Neural progenitor cell (in vitro differentiated cells): ENCODE measurements around the gene TEX12. TPM values are rescaled to one million over a fixed set of nuclear protein-coding genes. Genes with fewer than 3 reads are reported as not detected.

Source experiments
- DNase-seq: peaks from one replicate; pipeline ENCODE4 v3.0.0-alpha.2; 2016; ENCODE audit warnings: low spot score
- H2AFZ ChIP-seq: fragments of 200-600 bp; sonication (generic); replicated peaks from 2 replicates; pipeline ENCODE4 v1.6.1; 2016; ENCODE audit warnings: antibody characterized with exemption
- H3F3A ChIP-seq: fragments of 200-600 bp; sonication (generic); 2 replicates; pipeline ENCODE4 v1.6.1; 2016; ENCODE audit warnings: antibody characterized with exemption, low read depth
- H3K27ac ChIP-seq: fragments of 200-600 bp; sonication (generic); 2 replicates; pipeline ENCODE4 v1.5.1; 2016; ENCODE audit warnings: mild to moderate bottlenecking
- H3K27me3 ChIP-seq: fragments of 200-600 bp; sonication (generic); 2 replicates; pipeline ENCODE4 v1.6.1; 2016; ENCODE audit warnings: mild to moderate bottlenecking, moderate library complexity
- H3K36me3 ChIP-seq: fragments of 200-600 bp; sonication (generic); 2 replicates; pipeline ENCODE4 v1.5.1; 2016
- H3K4me1 ChIP-seq: fragments of 200-600 bp; sonication (generic); 2 replicates; pipeline ENCODE4 v1.6.1; 2016; ENCODE audit warnings: mixed run types
- H3K4me2 ChIP-seq: fragments of 200-600 bp; sonication (generic); 2 replicates; pipeline ENCODE4 v1.6.1; 2016
- H3K4me3 ChIP-seq: fragments of 200-600 bp; sonication (generic); 2 replicates; pipeline ENCODE4 v1.5.1; 2016
- H3K79me2 ChIP-seq: fragments of 200-600 bp; sonication (generic); 2 replicates; pipeline ENCODE4 v1.6.1; 2016; ENCODE audit warnings: low read depth
- H3K9ac ChIP-seq: fragments of 200-600 bp; sonication (generic); 2 replicates; pipeline ENCODE4 v1.6.1; 2016
- H3K9me3 ChIP-seq: fragments of 200-600 bp; sonication (generic); 2 replicates; pipeline ENCODE4 v1.5.1; 2016; ENCODE audit warnings: low read depth
- H4K20me1 ChIP-seq: fragments of 200-600 bp; sonication (generic); 2 replicates; pipeline ENCODE4 v1.6.1; 2016; ENCODE audit warnings: low read depth
- H3K27ac Mint-ChIP-seq: 3 replicates; pipeline ENCODE4 v1.8.0; 2021; ENCODE audit warnings: mixed read lengths
- H3K27me3 Mint-ChIP-seq: 2 replicates; pipeline ENCODE4 v1.8.0; 2022; ENCODE audit warnings: low read depth, mild to moderate bottlenecking, inconsistent platforms, moderate library complexity, mixed read lengths; ENCODE audit not compliant: insufficient read depth
- H3K36me3 Mint-ChIP-seq: 3 replicates; pipeline ENCODE4 v1.8.0; 2021; ENCODE audit warnings: mixed read lengths
- H3K4me1 Mint-ChIP-seq: 3 replicates; pipeline ENCODE4 v1.8.0; 2021; ENCODE audit warnings: mixed read lengths
- H3K4me3 Mint-ChIP-seq: 3 replicates; pipeline ENCODE4 v1.8.0; 2021; ENCODE audit warnings: mild to moderate bottlenecking, moderate library complexity, mixed read lengths
- H3K9me3 Mint-ChIP-seq: 3 replicates; pipeline ENCODE4 v1.8.0; 2020; ENCODE audit warnings: mixed read lengths
- EZH2 ChIP-seq: fragments of 200-600 bp; sonication (generic); IDR thresholded peaks from 2 replicates; pipeline ENCODE4 v1.6.1; 2017; ENCODE audit warnings: antibody characterized with exemption, mild to moderate bottlenecking, moderate library complexity
- EZH2phosphoT487 ChIP-seq: fragments of 200-600 bp; sonication (generic); IDR thresholded peaks from 2 replicates; pipeline ENCODE4 v1.6.1; 2017; ENCODE audit warnings: antibody characterized with exemption
- total RNA-seq: library from RNA; depleted of rRNA; stranded (reverse); fragments of >200 nt; gene quantifications from 2 replicates; pipeline ENCODE4 v1.2.3, GENCODE V29; 2015; ENCODE audit warnings: low replicate concordance
- TF ChIP-seq, protein P1 (sequence below): fragments of 200-600 bp; sonication (generic); IDR thresholded peaks from 2 replicates; pipeline ENCODE4 v1.5.1; 2017; ENCODE audit warnings: antibody characterized with exemption, mild to moderate bottlenecking

TEX12 gene
- total RNA-seq, 1 donor from 2014 or later = 0.51 TPM

DNA sequence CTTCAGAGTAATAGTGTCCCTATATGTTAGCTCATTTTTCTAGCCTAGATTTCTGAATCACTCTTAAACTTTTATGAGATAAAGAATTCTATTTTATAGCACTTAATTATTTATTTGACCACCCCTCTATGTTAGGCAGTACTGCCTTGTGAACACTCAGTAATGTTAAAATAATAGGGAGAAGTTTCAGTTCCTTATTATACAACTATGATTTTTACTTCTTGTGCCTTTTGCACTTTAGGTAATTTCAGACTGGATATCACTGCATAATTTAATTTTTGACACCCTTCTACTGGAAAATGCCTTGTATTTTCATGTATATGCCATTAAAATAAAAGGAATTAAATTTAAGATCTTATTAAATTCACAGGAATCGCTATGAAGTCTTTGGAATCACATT, 11.3 kb downstream of the TEX12 start:
- Histone ChIP-seq H3F3A (no peaks in the 10 kb centered on the region), H3K4me1 (no peaks in the 10 kb centered on the region), H3K36me3 (no peaks in the 10 kb centered on the region), H3K79me2 (no peaks in the 10 kb centered on the region), H3K9me3 (no peaks in the 10 kb centered on the region), H3K4me2 (no peak overlapping the region), H3K4me3 (no peak overlapping the region), H3K9ac (no peak overlapping the region), H2AFZ (no peak overlapping the region), H3K27me3 (peaks cover 42% of the 10 kb centered on the region), H4K20me1 (no peaks in the 10 kb centered on the region), H3K27ac (no peak overlapping the region)
- Mint-ChIP-seq H3K4me3 (no peak overlapping the region), H3K9me3 (peaks cover 4% of the 10 kb centered on the region), H3K27me3 (no peaks in the 10 kb centered on the region), H3K4me1 (peaks cover 10% of the 10 kb centered on the region), H3K27ac (no peak overlapping the region), H3K36me3 (no peaks in the 10 kb centered on the region)
- no peak for DNase-seq
- TF ChIP-seq, protein P1, sequence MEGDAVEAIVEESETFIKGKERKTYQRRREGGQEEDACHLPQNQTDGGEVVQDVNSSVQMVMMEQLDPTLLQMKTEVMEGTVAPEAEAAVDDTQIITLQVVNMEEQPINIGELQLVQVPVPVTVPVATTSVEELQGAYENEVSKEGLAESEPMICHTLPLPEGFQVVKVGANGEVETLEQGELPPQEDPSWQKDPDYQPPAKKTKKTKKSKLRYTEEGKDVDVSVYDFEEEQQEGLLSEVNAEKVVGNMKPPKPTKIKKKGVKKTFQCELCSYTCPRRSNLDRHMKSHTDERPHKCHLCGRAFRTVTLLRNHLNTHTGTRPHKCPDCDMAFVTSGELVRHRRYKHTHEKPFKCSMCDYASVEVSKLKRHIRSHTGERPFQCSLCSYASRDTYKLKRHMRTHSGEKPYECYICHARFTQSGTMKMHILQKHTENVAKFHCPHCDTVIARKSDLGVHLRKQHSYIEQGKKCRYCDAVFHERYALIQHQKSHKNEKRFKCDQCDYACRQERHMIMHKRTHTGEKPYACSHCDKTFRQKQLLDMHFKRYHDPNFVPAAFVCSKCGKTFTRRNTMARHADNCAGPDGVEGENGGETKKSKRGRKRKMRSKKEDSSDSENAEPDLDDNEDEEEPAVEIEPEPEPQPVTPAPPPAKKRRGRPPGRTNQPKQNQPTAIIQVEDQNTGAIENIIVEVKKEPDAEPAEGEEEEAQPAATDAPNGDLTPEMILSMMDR = no peak
- TF ChIP-seq EZH2phosphoT487 (no peak), EZH2 (no peak)

DNA sequence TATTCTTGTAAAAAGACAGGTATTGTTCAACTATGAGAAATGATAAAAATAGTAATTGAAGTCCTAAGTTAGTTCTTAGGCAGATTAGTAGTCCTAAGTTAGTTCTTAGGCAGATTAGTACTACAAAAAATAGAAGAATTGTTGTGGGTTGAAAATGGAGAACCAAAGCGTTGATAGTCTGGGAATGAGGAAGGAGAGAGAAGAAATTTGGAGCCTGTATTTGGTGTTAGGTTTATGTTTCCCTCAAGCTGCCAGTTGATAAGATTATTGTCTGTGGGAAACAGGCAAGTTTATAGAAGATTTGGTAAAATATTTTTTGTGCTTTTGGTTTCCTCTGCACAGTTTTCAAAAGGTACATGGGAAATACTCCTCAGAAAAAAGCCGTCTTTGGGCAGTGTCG, 11.8 kb downstream of the TEX12 start:
- no peak for TF ChIP-seq EZH2phosphoT487
- TF ChIP-seq EZH2 = no peak
- TF ChIP-seq, protein P1 = no peak
- H4K20me1 ChIP-seq = no peaks in the 10 kb centered on the region
- H3K27ac Mint-ChIP-seq = no peak overlapping the region
- H3K27me3 ChIP-seq = peaks cover 42% of the 10 kb centered on the region
- H3K9me3 ChIP-seq = no peaks in the 10 kb centered on the region
- no peaks in the 10 kb centered on the region for H3K27me3 Mint-ChIP-seq
- no peak for DNase-seq
- peaks cover 10% of the 10 kb centered on the region for H3K4me1 Mint-ChIP-seq
- no peak overlapping the region for H2AFZ ChIP-seq
- H3K79me2 ChIP-seq = no peaks in the 10 kb centered on the region
- no peaks in the 10 kb centered on the region for H3K36me3 Mint-ChIP-seq
- H3K9me3 Mint-ChIP-seq = peaks cover 4% of the 10 kb centered on the region
- no peak overlapping the region for H3K4me3 Mint-ChIP-seq
- no peaks in the 10 kb centered on the region for H3F3A ChIP-seq
- H3K36me3 ChIP-seq = no peaks in the 10 kb centered on the region
- no peaks in the 10 kb centered on the region for H3K4me1 ChIP-seq
- no peak overlapping the region for H3K4me3 ChIP-seq
- H3K27ac ChIP-seq = no peak overlapping the region
- H3K9ac ChIP-seq = no peak overlapping the region
- H3K4me2 ChIP-seq = no peak overlapping the region

DNA sequence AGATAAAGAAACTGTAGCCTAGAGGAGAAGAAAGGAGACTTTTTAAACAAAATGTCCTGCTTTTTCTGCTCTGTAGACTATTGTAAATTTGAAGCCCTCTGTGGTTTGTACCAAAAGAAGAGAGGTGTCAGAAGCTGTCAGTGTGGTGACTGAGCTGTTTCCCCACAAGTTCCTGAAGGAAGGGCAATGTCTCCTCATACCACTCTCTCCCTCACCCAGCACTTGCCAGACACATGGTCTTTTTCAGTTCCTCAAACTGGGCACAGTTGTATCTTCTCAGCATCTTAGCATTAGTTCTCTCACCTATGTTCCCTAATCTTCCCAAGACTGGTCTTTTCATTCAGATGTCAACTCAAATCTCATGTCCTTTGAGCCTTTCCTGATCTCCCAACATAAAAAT, 12.4 kb downstream of the TEX12 start:
- TF ChIP-seq, protein P1 = no peak
- TF ChIP-seq EZH2phosphoT487 (no peak), EZH2 (no peak)
- no peak overlapping the region for H3K4me3 Mint-ChIP-seq
- no peaks in the 10 kb centered on the region for H3K79me2 ChIP-seq
- no peak overlapping the region for H3K9ac ChIP-seq
- no peaks in the 10 kb centered on the region for H3K36me3 Mint-ChIP-seq
- H3F3A ChIP-seq = no peaks in the 10 kb centered on the region
- no peak overlapping the region for H3K4me2 ChIP-seq
- no peaks in the 10 kb centered on the region for H4K20me1 ChIP-seq
- DNase-seq = no peak
- H2AFZ ChIP-seq = no peak overlapping the region
- no peak overlapping the region for H3K27ac Mint-ChIP-seq
- H3K9me3 Mint-ChIP-seq = peaks cover 4% of the 10 kb centered on the region
- H3K4me3 ChIP-seq = no peak overlapping the region
- H3K36me3 ChIP-seq = no peaks in the 10 kb centered on the region
- H3K27me3 ChIP-seq = peaks cover 42% of the 10 kb centered on the region
- peaks cover 9% of the 10 kb centered on the region for H3K4me1 Mint-ChIP-seq
- H3K9me3 ChIP-seq = no peaks in the 10 kb centered on the region
- no peaks in the 10 kb centered on the region for H3K4me1 ChIP-seq
- H3K27me3 Mint-ChIP-seq = no peaks in the 10 kb centered on the region
- H3K27ac ChIP-seq = no peak overlapping the region
